GM23338 (cell line): ENCODE results near the gene SMIM43. TPM values are rescaled to one million over a fixed set of nuclear protein-coding genes. Genes with fewer than 3 reads are reported as not detected.

Experiments used
- ATAC-seq: fragments of 200-7000 bp; cut with Tn5 transposase; 3 replicates; pipeline ENCODE4 v1.9.1; 2020
- DNase-seq: peaks from one replicate; pipeline ENCODE4 v3.0.0-alpha.2; 2015; ENCODE audit warnings: low spot score
- H2AFZ ChIP-seq: fragments of 200-600 bp; sonication (generic); 2 replicates; pipeline ENCODE4 v1.8.0; 2016; ENCODE audit warnings: antibody characterized with exemption, mild to moderate bottlenecking, moderate library complexity
- H3F3A ChIP-seq: fragments of 200-600 bp; sonication (generic); replicated peaks from 2 replicates; pipeline ENCODE4 v1.8.0; 2017; ENCODE audit warnings: antibody characterized with exemption, mixed run types, low read depth
- H3K27ac ChIP-seq: fragments of 200-600 bp; sonication (generic); 2 replicates; pipeline ENCODE4 v1.6.1; 2016; ENCODE audit warnings: low read depth
- H3K27me3 ChIP-seq: fragments of 200-600 bp; sonication (generic); 2 replicates; pipeline ENCODE4 v1.8.0; 2016; ENCODE audit warnings: mild to moderate bottlenecking, mixed run types, moderate library complexity; ENCODE audit not compliant: insufficient read depth
- H3K36me3 ChIP-seq: fragments of 200-600 bp; sonication (generic); 2 replicates; pipeline ENCODE4 v1.8.0; 2016; ENCODE audit warnings: mild to moderate bottlenecking; ENCODE audit not compliant: insufficient read depth
- H3K4me1 ChIP-seq: fragments of 200-600 bp; sonication (generic); 2 replicates; pipeline ENCODE4 v1.8.0; 2016; ENCODE audit warnings: mild to moderate bottlenecking, moderate library complexity; ENCODE audit not compliant: insufficient read depth
- H3K4me2 ChIP-seq: fragments of 200-600 bp; sonication (generic); 2 replicates; pipeline ENCODE4 v1.7.1; 2017; ENCODE audit warnings: mixed run types
- H3K4me3 ChIP-seq: fragments of 200-600 bp; sonication (generic); 2 replicates; pipeline ENCODE4 v1.6.1; 2016; ENCODE audit warnings: mixed run types
- H3K79me2 ChIP-seq: fragments of 200-600 bp; sonication (generic); replicated peaks from 2 replicates; pipeline ENCODE4 v1.8.0; 2017; ENCODE audit warnings: mild to moderate bottlenecking; ENCODE audit not compliant: insufficient read depth
- H3K9me2 ChIP-seq: fragments of 200-600 bp; sonication (generic); 2 replicates; pipeline ENCODE4 v1.8.0; 2017; ENCODE audit not compliant: insufficient read depth
- H4K20me1 ChIP-seq: fragments of 200-600 bp; sonication (generic); replicated peaks from 2 replicates; pipeline ENCODE4 v1.8.0; 2017; ENCODE audit warnings: mild to moderate bottlenecking; ENCODE audit not compliant: insufficient read depth
- H3K27ac Mint-ChIP-seq: 2 replicates; pipeline ENCODE4 v1.8.0; 2020; ENCODE audit warnings: inconsistent platforms, mild to moderate bottlenecking, moderate library complexity, mixed read lengths
- H3K27me3 Mint-ChIP-seq: 3 replicates; pipeline ENCODE4 v1.8.0; 2022; ENCODE audit warnings: low read depth, mild to moderate bottlenecking, moderate library complexity, mixed read lengths, inconsistent platforms; ENCODE audit not compliant: insufficient read depth, poor library complexity
- H3K36me3 Mint-ChIP-seq: 3 replicates; pipeline ENCODE4 v1.8.0; 2021; ENCODE audit warnings: low read depth, mild to moderate bottlenecking, inconsistent platforms, moderate library complexity, mixed read lengths
- H3K4me1 Mint-ChIP-seq: 3 replicates; pipeline ENCODE4 v1.8.0; 2020; ENCODE audit warnings: mild to moderate bottlenecking, inconsistent platforms, mixed read lengths
- H3K4me3 Mint-ChIP-seq: 3 replicates; pipeline ENCODE4 v1.8.0; 2021; ENCODE audit warnings: moderate library complexity, mild to moderate bottlenecking, inconsistent platforms, mixed read lengths
- H3K9me3 Mint-ChIP-seq: 3 replicates; pipeline ENCODE4 v1.8.0; 2020; ENCODE audit warnings: moderate library complexity, mild to moderate bottlenecking, inconsistent platforms, mixed read lengths
- CREB1 ChIP-seq: fragments of 250-450 bp; sonication (Bioruptor Pico); IDR thresholded peaks from 2 replicates; pipeline ENCODE4 v1.5.0; 2020; ENCODE audit warnings: low read depth, mild to moderate bottlenecking, moderate library complexity
- CTCF ChIP-seq, 2 experiments: fragments of 200-600 bp in 1 of 2; sonication (generic) in 1 of 2; conservative IDR thresholded peaks; 2 replicates each; pipeline versions ENCODE4 v1.5.1 to v1.6.1; 2016 to 2017; ENCODE audit warnings: antibody characterized with exemption in 2 of 2, low read depth in 2 of 2, mild to moderate bottlenecking in 2 of 2, moderate library complexity in 1 of 2
- EZH2 ChIP-seq: fragments of 200-600 bp; sonication (generic); IDR thresholded peaks from one replicate; pipeline ENCODE4 v1.8.0; 2017; ENCODE audit warnings: antibody characterized with exemption, mild to moderate bottlenecking, low read depth; ENCODE audit not compliant: unreplicated experiment
- EZH2phosphoT487 ChIP-seq: fragments of 200-600 bp; sonication (generic); IDR thresholded peaks from one replicate; pipeline ENCODE4 v1.8.1; 2018; ENCODE audit warnings: antibody characterized with exemption; ENCODE audit not compliant: unreplicated experiment
- STAT1 ChIP-seq: IDR thresholded peaks from one replicate; pipeline ENCODE4 v1.6.1; 2016; ENCODE audit warnings: antibody characterized with exemption; ENCODE audit not compliant: unreplicated experiment
- ZNF462 ChIP-seq: fragments of 250-450 bp; sonication (Bioruptor Pico); IDR thresholded peaks from 2 replicates; pipeline ENCODE4 v1.5.0; 2020; ENCODE audit warnings: mild to moderate bottlenecking, moderate library complexity
- polyA plus RNA-seq: library from polyadenylated mRNA; unstranded; fragments of >200 nt; fragmentation: Nextera tagmentation; extraction: Ambion mirVana; gene quantifications from 2 replicates; pipeline ENCODE4 v1.2.1, GENCODE V29; 2016
- total RNA-seq: library from RNA; depleted of rRNA; stranded (reverse); fragments of >200 nt; shearing (Covaris generic); gene quantifications from 2 replicates; pipeline ENCODE4 v1.2.3, GENCODE V29; 2014
- TF ChIP-seq, protein P1 (sequence below): IDR thresholded peaks from one replicate; pipeline ENCODE4 v1.6.1; 2018; ENCODE audit warnings: antibody characterized with exemption; ENCODE audit not compliant: unreplicated experiment
- TF ChIP-seq, protein P2 (sequence below): IDR thresholded peaks from 2 replicates; pipeline ENCODE4 v1.6.1; 2016; ENCODE audit warnings: antibody characterized with exemption

The SMIM43 gene
- total and polyA plus RNA-seq, 2 experiments from 2014 or later: 0.26 to 0.56 TPM

- H3K27me3 ChIP-seq: peaks cover 44% of the 10 kb centered on the region
- Mint-ChIP-seq H3K27ac (no peak overlapping the region), H3K9me3 (no peaks in the 10 kb centered on the region; the same call in 2 of the 3 replicates), H3K4me1 (peaks cover 21% of the 10 kb centered on the region), H3K4me3 (no peak overlapping the region), H3K27me3 (peaks cover 18% of the 10 kb centered on the region), H3K36me3 (no peaks in the 10 kb centered on the region)
- ATAC-seq (peak; percentile 43), DNase-seq (no peak)
- no peak overlapping the region for H3K4me2 ChIP-seq
- no peaks in the 10 kb centered on the region for H3F3A ChIP-seq
- no peak overlapping the region for H2AFZ ChIP-seq
- peaks cover 16% of the 10 kb centered on the region for H3K4me1 ChIP-seq
- H3K36me3 ChIP-seq: no peaks in the 10 kb centered on the region
- no peaks in the 10 kb centered on the region for H3K9me2 ChIP-seq
- H4K20me1 ChIP-seq: no peaks in the 10 kb centered on the region
- H3K79me2 ChIP-seq: no peaks in the 10 kb centered on the region
- TF ChIP-seq EZH2phosphoT487: no peak
- no peak for TF ChIP-seq EZH2
- no peak for TF ChIP-seq STAT1
- TF ChIP-seq, protein P1, sequence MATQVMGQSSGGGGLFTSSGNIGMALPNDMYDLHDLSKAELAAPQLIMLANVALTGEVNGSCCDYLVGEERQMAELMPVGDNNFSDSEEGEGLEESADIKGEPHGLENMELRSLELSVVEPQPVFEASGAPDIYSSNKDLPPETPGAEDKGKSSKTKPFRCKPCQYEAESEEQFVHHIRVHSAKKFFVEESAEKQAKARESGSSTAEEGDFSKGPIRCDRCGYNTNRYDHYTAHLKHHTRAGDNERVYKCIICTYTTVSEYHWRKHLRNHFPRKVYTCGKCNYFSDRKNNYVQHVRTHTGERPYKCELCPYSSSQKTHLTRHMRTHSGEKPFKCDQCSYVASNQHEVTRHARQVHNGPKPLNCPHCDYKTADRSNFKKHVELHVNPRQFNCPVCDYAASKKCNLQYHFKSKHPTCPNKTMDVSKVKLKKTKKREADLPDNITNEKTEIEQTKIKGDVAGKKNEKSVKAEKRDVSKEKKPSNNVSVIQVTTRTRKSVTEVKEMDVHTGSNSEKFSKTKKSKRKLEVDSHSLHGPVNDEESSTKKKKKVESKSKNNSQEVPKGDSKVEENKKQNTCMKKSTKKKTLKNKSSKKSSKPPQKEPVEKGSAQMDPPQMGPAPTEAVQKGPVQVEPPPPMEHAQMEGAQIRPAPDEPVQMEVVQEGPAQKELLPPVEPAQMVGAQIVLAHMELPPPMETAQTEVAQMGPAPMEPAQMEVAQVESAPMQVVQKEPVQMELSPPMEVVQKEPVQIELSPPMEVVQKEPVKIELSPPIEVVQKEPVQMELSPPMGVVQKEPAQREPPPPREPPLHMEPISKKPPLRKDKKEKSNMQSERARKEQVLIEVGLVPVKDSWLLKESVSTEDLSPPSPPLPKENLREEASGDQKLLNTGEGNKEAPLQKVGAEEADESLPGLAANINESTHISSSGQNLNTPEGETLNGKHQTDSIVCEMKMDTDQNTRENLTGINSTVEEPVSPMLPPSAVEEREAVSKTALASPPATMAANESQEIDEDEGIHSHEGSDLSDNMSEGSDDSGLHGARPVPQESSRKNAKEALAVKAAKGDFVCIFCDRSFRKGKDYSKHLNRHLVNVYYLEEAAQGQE: no peak
- TF ChIP-seq CTCF (conservative IDR thresholded peaks at IDR 0.05; ENCODE audit: low read depth in 2 of 2): no peak
- H3K4me3 ChIP-seq: no peak overlapping the region
- no peak overlapping the region for H3K27ac ChIP-seq
These were observed 22.2 kb downstream of the SMIM43 start for GRCh38 chr4:121742794-121743193.

DNA sequence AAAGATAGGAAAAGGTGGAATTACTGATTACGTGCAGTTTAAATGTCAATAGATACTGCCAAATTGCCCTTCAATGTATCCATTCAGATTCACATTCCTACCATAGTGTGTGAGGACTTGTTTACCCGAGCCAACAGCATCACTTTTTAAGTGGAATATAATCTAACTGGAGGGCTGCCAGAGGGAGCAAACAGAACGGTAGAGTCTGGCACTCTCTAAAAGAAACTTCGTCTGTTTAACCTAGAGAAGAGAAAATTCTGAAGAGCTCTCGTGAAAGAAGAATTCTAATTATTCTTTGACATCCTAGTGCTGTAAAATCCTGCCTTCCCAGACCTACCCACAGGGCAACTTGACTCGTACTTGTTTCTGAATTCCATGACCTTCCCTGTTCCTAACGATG is 23.2 kb downstream of the SMIM43 start:
- Histone ChIP-seq H3K4me2 (peak overlapping the region; percentile 18), H2AFZ (no peak overlapping the region), H3K9me2 (no peaks in the 10 kb centered on the region), H3K27ac (no peak overlapping the region), H3K4me3 (no peak overlapping the region), H3K4me1 (peaks cover 16% of the 10 kb centered on the region), H3K79me2 (no peaks in the 10 kb centered on the region), H3F3A (no peaks in the 10 kb centered on the region), H3K27me3 (peaks cover 34% of the 10 kb centered on the region), H4K20me1 (no peaks in the 10 kb centered on the region), H3K36me3 (no peaks in the 10 kb centered on the region)
- Mint-ChIP-seq H3K27ac (no peak overlapping the region), H3K27me3 (peaks cover 10% of the 10 kb centered on the region), H3K36me3 (no peaks in the 10 kb centered on the region), H3K4me3 (no peak overlapping the region), H3K4me1 (peaks cover 21% of the 10 kb centered on the region), H3K9me3 (no peaks in the 10 kb centered on the region; the same call in 2 of the 3 replicates)
- DNase-seq: no peak
- ATAC-seq: no peak; the same call in 2 of the 3 replicates
- TF ChIP-seq ZNF462 (CRISPR knock-in tag) (no peak), CREB1 (CRISPR knock-in tag) (no peak)
- TF ChIP-seq, protein P2, sequence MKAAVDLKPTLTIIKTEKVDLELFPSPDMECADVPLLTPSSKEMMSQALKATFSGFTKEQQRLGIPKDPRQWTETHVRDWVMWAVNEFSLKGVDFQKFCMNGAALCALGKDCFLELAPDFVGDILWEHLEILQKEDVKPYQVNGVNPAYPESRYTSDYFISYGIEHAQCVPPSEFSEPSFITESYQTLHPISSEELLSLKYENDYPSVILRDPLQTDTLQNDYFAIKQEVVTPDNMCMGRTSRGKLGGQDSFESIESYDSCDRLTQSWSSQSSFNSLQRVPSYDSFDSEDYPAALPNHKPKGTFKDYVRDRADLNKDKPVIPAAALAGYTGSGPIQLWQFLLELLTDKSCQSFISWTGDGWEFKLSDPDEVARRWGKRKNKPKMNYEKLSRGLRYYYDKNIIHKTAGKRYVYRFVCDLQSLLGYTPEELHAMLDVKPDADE: no peak
